Esophagus muscularis mucosa (tissue), 4 donors: ENCODE measurements around the gene KBTBD4. TPM values are rescaled to one million over a fixed set of nuclear protein-coding genes. Genes with fewer than 3 reads are reported as not detected.
"Not testable (repeated sequence)": the region's sequence is repeated elsewhere in the genome, so short reads cannot be mapped to it uniquely, and the experiment has no call there.

Experiments
- DNase-seq: peaks from one replicate; pipeline ENCODE4 v3.0.0-alpha.2; 2017; ENCODE audit errors: extremely low spot score
- H3K27ac ChIP-seq, 4 donors: fragments of 200-600 bp; sonication (generic); replicated peaks in 1 of 4; 1 replicate in 3 of 4; 2 replicates in 1 of 4; pipeline ENCODE4 v1.5.1; 2016 to 2019; ENCODE audit warnings: mild to moderate bottlenecking in 1 of 4
- H3K27me3 ChIP-seq, 4 donors: fragments of 200-600 bp; sonication (generic); one replicate each; pipeline versions ENCODE4 v1.5.1 to v1.6.0; 2016 to 2019
- H3K36me3 ChIP-seq, 4 donors: fragments of 200-600 bp; sonication (generic); one replicate each; pipeline ENCODE4 v1.5.1; 2016 to 2019
- H3K4me1 ChIP-seq, 4 donors: fragments of 200-600 bp; sonication (generic); one replicate each; pipeline ENCODE4 v1.5.1; 2016 to 2019
- H3K4me3 ChIP-seq, 4 donors: fragments of 200-600 bp; sonication (generic); 1 replicate in 2 of 4; 2 replicates in 2 of 4; pipeline ENCODE4 v1.5.1; 2016 to 2019; ENCODE audit warnings: mild to moderate bottlenecking in 4 of 4, moderate library complexity in 1 of 4
- H3K9me3 ChIP-seq, 4 donors: fragments of 200-600 bp; sonication (generic); 1 replicate in 3 of 4; 2 replicates in 1 of 4; pipeline ENCODE4 v1.5.1; 2016 to 2019
- CTCF ChIP-seq, 3 experiments: fragments of 200-600 bp in 2 of 3; fragments of 450-650 bp in 1 of 3; sonication (generic) in 2 of 3; IDR thresholded peaks; one replicate each; pipeline ENCODE4 v1.5.1; 2017 to 2019; ENCODE audit warnings: antibody characterized with exemption in 3 of 3, mild to moderate bottlenecking in 2 of 3, moderate library complexity in 1 of 3
- EP300 ChIP-seq: sonication (generic); formaldehyde crosslinking; IDR thresholded peaks from one replicate; pipeline ENCODE4 v1.6.1; 2017; ENCODE audit warnings: antibody characterized with exemption
- POLR2A ChIP-seq: fragments of 450-650 bp; IDR thresholded peaks from one replicate; pipeline ENCODE4 v1.6.1; 2017; ENCODE audit warnings: antibody characterized with exemption, moderate library complexity, mild to moderate bottlenecking, low read depth
- POLR2AphosphoS5 ChIP-seq, 2 donors: sonication (generic); formaldehyde crosslinking; IDR thresholded peaks; one replicate each; pipeline ENCODE4 v1.6.1; 2017; ENCODE audit warnings: antibody characterized with exemption in 2 of 2
- WGBS: methylation state at CpG from one replicate; pipeline ENCODE4 v1.1.5; 2018; 5-methylcytosine and 5-hydroxymethylcytosine counted together
- intact Hi-C: fragments of 100-400 bp; cut with DNase I; formaldehyde crosslinking; loops from one replicate; pipeline ENCODE4 v1.15.1; 2023
- total RNA-seq, 4 donors: library from RNA; depleted of rRNA; stranded (reverse); fragments of >200 nt; gene quantifications; one replicate each; pipeline versions ENCODE4 v1.1.0 to v1.2.1, GENCODE V29; 2016

The KBTBD4 gene
- total RNA-seq, 4 donors from 2014 or later, result 18.7 to 31.2 (median 24.8) TPM

- Histone ChIP-seq H3K27ac (peak overlapping the region; percentile 80 to 88 (median 82)), H3K36me3 (peaks cover 2 to 29% (median 13%) of the 10 kb centered on the region in 4 donors), H3K4me3 (peak overlapping the region; percentile 74 to 99 (median 89)), H3K9me3 (no peaks in the 10 kb centered on the region), H3K27me3 (no peaks in the 10 kb centered on the region), H3K4me1 (peaks cover 11 to 30% (median 27%) of the 10 kb centered on the region in 4 donors)
- WGBS, result 44% methylated on average over 17 of the region's 17 CpGs
- DNase-seq, result no peak
- intact Hi-C loops, result no loop called here
- TF ChIP-seq EP300 (no peak), POLR2A (no peak)
Observed at GRCh38 chr11:47566149-47566698, 12.5 kb downstream of the KBTBD4 start.

GRCh38 chr11:47565340-47566148 is 13.2 kb downstream of the KBTBD4 start, which contains the start of gene PTPMT1:
Gene PTPMT1 (plus strand): TSS chr11:47565599. CDS start chr11:47565623, 24 bp downstream.
- no peaks in the 10 kb centered on the region for H3K9me3 ChIP-seq
- peaks cover 0 to 24% (median 10%) of the 10 kb centered on the region in 4 donors for H3K36me3 ChIP-seq
- TF ChIP-seq POLR2AphosphoS5 (IDR thresholded peaks at IDR 0.05) (peak; percentile 35 to 57), CTCF (IDR thresholded peaks at IDR 0.05) (no peak)
- DNase-seq, result no peak
- intact Hi-C loops, result no loop called here
- WGBS, result 0% methylated on average over 2 of the region's 86 CpGs
- H3K4me3 ChIP-seq, result peak within 1 kb of the TSS; percentile 74 to 99 (median 89)
- H3K27me3 ChIP-seq, result no peaks in the 10 kb centered on the region
- peak within 1 kb of the TSS; percentile 80 to 88 (median 82) for H3K27ac ChIP-seq
- H3K4me1 ChIP-seq, result peaks cover 11 to 30% (median 27%) of the 10 kb centered on the region in 4 donors

GRCh38 chr11:47564933-47565339 is 13.8 kb downstream of the KBTBD4 start:
- H3K27me3 ChIP-seq, result no peaks in the 10 kb centered on the region
- no peaks in the 10 kb centered on the region for H3K9me3 ChIP-seq
- H3K4me1 ChIP-seq, result peaks cover 11 to 30% (median 27%) of the 10 kb centered on the region in 4 donors
- DNase-seq, result no peak
- TF ChIP-seq EP300, result no peak
- no peak for TF ChIP-seq POLR2AphosphoS5 (IDR thresholded peaks at IDR 0.05)
- no peak for TF ChIP-seq POLR2A
- TF ChIP-seq CTCF (IDR thresholded peaks at IDR 0.05), result no peak
- intact Hi-C loops, result no loop called here
- 23% methylated on average over 8 of the region's 11 CpGs for WGBS
- peak overlapping the region; percentile 74 to 99 (median 89) for H3K4me3 ChIP-seq
- H3K36me3 ChIP-seq, result peaks cover 0 to 19% (median 9%) of the 10 kb centered on the region in 4 donors
- H3K27ac ChIP-seq, result peak overlapping the region; percentile 80 to 88 (median 82)

- DNase-seq, H3K27me3 ChIP-seq, intact Hi-C loops, H3K9me3 ChIP-seq, H3K4me3 ChIP-seq, H3K27ac ChIP-seq: not testable (repeated sequence)
- 94% methylated on average over 10 of the region's 10 CpGs for WGBS
- Histone ChIP-seq H3K4me1 (peaks cover 11 to 30% (median 27%) of the 10 kb centered on the region in 4 donors), H3K36me3 (peaks cover 0 to 13% (median 3%) of the 10 kb centered on the region in 4 donors)
Observed at GRCh38 chr11:47564366-47564765, 14.4 kb downstream of the KBTBD4 start.

- H3K36me3 ChIP-seq, intact Hi-C loops: not testable (repeated sequence)
- WGBS, result 96% methylated on average over 4 of the region's 4 CpGs
Observed at GRCh38 chr11:47562393-47562792, 16.4 kb downstream of the KBTBD4 start.

GRCh38 chr11:47560426-47560825 is 18.3 kb downstream of the KBTBD4 start:
- Histone ChIP-seq H3K27me3 (no peaks in the 10 kb centered on the region), H3K9me3 (no peaks in the 10 kb centered on the region), H3K4me1 (peaks cover 8 to 12% (median 10%) of the 10 kb centered on the region in 4 donors), H3K27ac (no peak overlapping the region), H3K4me3 (no peak overlapping the region), H3K36me3 (no peaks in the 10 kb centered on the region)
- DNase-seq, result no peak
- TF ChIP-seq EP300 (no peak), CTCF (IDR thresholded peaks at IDR 0.05) (no peak), POLR2AphosphoS5 (IDR thresholded peaks at IDR 0.05) (no peak), POLR2A (no peak)
- intact Hi-C loops, result no loop called here
- WGBS, result 88% methylated on average over 2 of the region's 2 CpGs

More at GRCh38 chr11:47562393-47562792, 16.4 kb downstream of the KBTBD4 start:
- H3K27ac ChIP-seq, DNase-seq, H3K4me3 ChIP-seq, H3K9me3 ChIP-seq, H3K27me3 ChIP-seq: not testable (repeated sequence)
- peaks cover 11 to 26% (median 25%) of the 10 kb centered on the region in 4 donors for H3K4me1 ChIP-seq
